ENCODE results near the gene PYCR2.

PYCR2 gene

GRCh38 chr1:225936523-225936922, 12.5 kb upstream of the PYCR2 start:
- TF ChIP-seq SIN3A (IDR thresholded peaks at IDR 0.05; ENCODE audit: borderline replicate concordance, insufficient read depth, low read length) (no peak), POLR2AphosphoS5 (IDR thresholded peaks at IDR 0.05; ENCODE audit: low read depth, low read length) (no peak), FOXP2 (optimal IDR thresholded peaks at IDR 0.05; ENCODE audit: borderline replicate concordance, extremely low read depth, extremely low read length, insufficient read depth) (no peak), REST (IDR thresholded peaks at IDR 0.05; ENCODE audit: insufficient read depth in 1 of 2, low read depth in 2 of 2, low read length in 2 of 2) (no peak), TAF1 (IDR thresholded peaks at IDR 0.05; ENCODE audit: borderline replicate concordance, insufficient read depth, low read length) (no peak)

GRCh38 chr1:225934711-225935110, 10.7 kb upstream of the PYCR2 start:
- no peak for TF ChIP-seq SIN3A (IDR thresholded peaks at IDR 0.05; ENCODE audit: borderline replicate concordance, insufficient read depth, low read length)
- no peak for TF ChIP-seq REST (IDR thresholded peaks at IDR 0.05; ENCODE audit: insufficient read depth in 1 of 2, low read depth in 2 of 2, low read length in 2 of 2)
- no peak for TF ChIP-seq POLR2AphosphoS5 (IDR thresholded peaks at IDR 0.05; ENCODE audit: low read depth, low read length)
- TF ChIP-seq FOXP2 (optimal IDR thresholded peaks at IDR 0.05; ENCODE audit: borderline replicate concordance, extremely low read depth, extremely low read length, insufficient read depth), result no peak
- TF ChIP-seq TAF1 (IDR thresholded peaks at IDR 0.05; ENCODE audit: borderline replicate concordance, insufficient read depth, low read length), result no peak

- TF ChIP-seq TAF1 (IDR thresholded peaks at IDR 0.05; ENCODE audit: borderline replicate concordance, insufficient read depth, low read length), result no peak
- TF ChIP-seq POLR2AphosphoS5 (IDR thresholded peaks at IDR 0.05; ENCODE audit: low read depth, low read length), result no peak
- no peak for TF ChIP-seq SIN3A (IDR thresholded peaks at IDR 0.05; ENCODE audit: borderline replicate concordance, insufficient read depth, low read length)
- no peak for TF ChIP-seq REST (IDR thresholded peaks at IDR 0.05; ENCODE audit: insufficient read depth in 1 of 2, low read depth in 2 of 2, low read length in 2 of 2)
- no peak for TF ChIP-seq FOXP2 (optimal IDR thresholded peaks at IDR 0.05; ENCODE audit: borderline replicate concordance, extremely low read depth, extremely low read length, insufficient read depth)
Measured at GRCh38 chr1:225933072-225933471, 9.0 kb upstream of the PYCR2 start.

- TF ChIP-seq TAF1 (IDR thresholded peaks at IDR 0.05; ENCODE audit: borderline replicate concordance, insufficient read depth, low read length), result no peak
- TF ChIP-seq SIN3A (IDR thresholded peaks at IDR 0.05; ENCODE audit: borderline replicate concordance, insufficient read depth, low read length), result no peak
- no peak for TF ChIP-seq REST (IDR thresholded peaks at IDR 0.05; ENCODE audit: insufficient read depth in 1 of 2, low read depth in 2 of 2, low read length in 2 of 2)
- no peak for TF ChIP-seq POLR2AphosphoS5 (IDR thresholded peaks at IDR 0.05; ENCODE audit: low read depth, low read length)
- no peak for TF ChIP-seq FOXP2 (optimal IDR thresholded peaks at IDR 0.05; ENCODE audit: borderline replicate concordance, extremely low read depth, extremely low read length, insufficient read depth)
Measured at GRCh38 chr1:225931270-225932136, 7.5 kb upstream of the PYCR2 start.

Data from PFSK-1 (cell line).